A549 (cell line): Measurements from ENCODE around the gene SULT1B1. TPM values are rescaled to one million over a fixed set of nuclear protein-coding genes. Genes with fewer than 3 reads are reported as not detected.

Experiments used
- ATAC-seq, 2 experiments: fragments of 200-7000 bp in 1 of 2; fragments of >200 bp in 1 of 2; cut with Nextera tagmentation in 1 of 2; cut with Tn5 transposase in 1 of 2; 3 replicates each; pipeline versions ENCODE4 v1.8.0 to v1.9.1; 2018 to 2020; ENCODE audit warnings: mild to moderate bottlenecking in 1 of 2, moderate library complexity in 1 of 2
- CTCF ChIA-PET: fragments of 300-600 bp; sonication (Branson Sonifier 250); formaldehyde crosslinking; extraction: SDS; loops from one replicate; lab custom pipeline; 2021; ENCODE audit warnings: antibody characterized with exemption, inconsistent platforms; lab: Yijun Ruan, JAX
- POLR2A ChIA-PET: fragments of 350-600 bp; formaldehyde crosslinking; extraction: SDS; loops from one replicate; lab custom pipeline; 2021; ENCODE audit warnings: antibody characterized with exemption, inconsistent platforms; lab: Yijun Ruan, JAX
- DNase-seq, 2 experiments: peaks; one replicate each; pipeline versions ENCODE4 v3.0.0 to v3.0.0-alpha.2; 2011 to 2016; ENCODE audit warnings: low read depth in 1 of 2, low spot score in 1 of 2
- FAIRE-seq: peaks from 2 replicates; lab custom pipeline; 2011; peaks lifted over from hg19 to GRCh38; lab: Jason Lieb, UNC
- H3K27ac ChIP-seq, 2 experiments: fragments of >200 bp; sonication (Bioruptor Twin); formaldehyde crosslinking; 3 replicates each; pipeline ENCODE4 v1.5.1; 2016 to 2017
- H3K4me1 ChIP-seq: fragments of >200 bp; sonication (Bioruptor Twin); formaldehyde crosslinking; 3 replicates; pipeline ENCODE4 v1.6.1; 2016
- H3K4me2 ChIP-seq: fragments of >200 bp; sonication (Bioruptor Twin); formaldehyde crosslinking; 3 replicates; pipeline ENCODE4 v1.6.1; 2016
- H3K4me3 ChIP-seq: fragments of >200 bp; sonication (Bioruptor Twin); formaldehyde crosslinking; 3 replicates; pipeline ENCODE4 v1.5.1; 2016
- H3K9me3 ChIP-seq: fragments of >200 bp; sonication (Bioruptor Twin); formaldehyde crosslinking; 3 replicates; pipeline ENCODE4 v1.6.1; 2016
- BCL3 ChIP-seq: fragments of >200 bp; sonication (Bioruptor Twin); formaldehyde crosslinking; IDR thresholded peaks from 3 replicates; pipeline ENCODE4 v1.6.1; 2016
- CBX8 ChIP-seq: fragments of 200-600 bp; sonication (generic); IDR thresholded peaks from 2 replicates; pipeline ENCODE4 v1.6.1; 2016
- CEBPB ChIP-seq, 2 experiments: fragments of >200 bp in 1 of 2; sonication (Bioruptor Twin) in 1 of 2; formaldehyde crosslinking in 1 of 2; IDR thresholded peaks; 2 replicates each; pipeline ENCODE4 v1.6.1; 2012 to 2016
- CHD4 ChIP-seq: fragments of 200-600 bp; sonication (generic); IDR thresholded peaks from 2 replicates; pipeline ENCODE4 v1.6.1; 2016; ENCODE audit warnings: antibody characterized with exemption, mild to moderate bottlenecking, borderline replicate concordance
- EHF ChIP-seq: fragments of 250-450 bp; sonication (Bioruptor Pico); IDR thresholded peaks from 2 replicates; pipeline ENCODE4 v1.5.0; 2020; ENCODE audit warnings: mild to moderate bottlenecking
- EP300 ChIP-seq, 2 experiments: fragments of >200 bp; sonication (Bioruptor Twin); formaldehyde crosslinking; IDR thresholded peaks; 2 replicates in 1 of 2; 3 replicates in 1 of 2; pipeline ENCODE4 v1.6.1; 2016 to 2017
- ESRRA ChIP-seq: fragments of 150-350 bp; IDR thresholded peaks from 2 replicates; pipeline ENCODE4 v1.6.1; 2014; ENCODE audit warnings: mild to moderate bottlenecking, low read length, borderline replicate concordance
- FOSB ChIP-seq: fragments of 250-450 bp; sonication (Bioruptor Pico); IDR thresholded peaks from 2 replicates; pipeline ENCODE4 v1.5.0; 2020; ENCODE audit warnings: mild to moderate bottlenecking, moderate library complexity
- FOSL2 ChIP-seq, 2 experiments: fragments of 450-650 bp in 1 of 2; fragments of >200 bp in 1 of 2; sonication (Bioruptor Twin) in 1 of 2; formaldehyde crosslinking; IDR thresholded peaks; 2 replicates each; pipeline versions ENCODE4 v1.5.0 to v1.6.1; 2016 to 2020; ENCODE audit warnings: mild to moderate bottlenecking in 1 of 2, moderate library complexity in 1 of 2
- FOXS1 ChIP-seq: fragments of 250-450 bp; sonication (Bioruptor Pico); IDR thresholded peaks from 2 replicates; pipeline ENCODE4 v1.5.0; 2020; ENCODE audit warnings: mild to moderate bottlenecking, moderate library complexity
- HDAC2 ChIP-seq: fragments of 200-600 bp; sonication (generic); IDR thresholded peaks from 2 replicates; pipeline ENCODE4 v1.6.1; 2016
- HOXA7 ChIP-seq: fragments of 250-450 bp; sonication (Bioruptor Pico); IDR thresholded peaks from 2 replicates; pipeline ENCODE4 v1.5.0; 2020; ENCODE audit warnings: mild to moderate bottlenecking, moderate library complexity
- HOXB5 ChIP-seq: fragments of 250-450 bp; sonication (Bioruptor Pico); IDR thresholded peaks from 2 replicates; pipeline ENCODE4 v1.5.0; 2020; ENCODE audit warnings: mild to moderate bottlenecking, moderate library complexity
- KDM5A ChIP-seq: fragments of 200-600 bp; sonication (generic); IDR thresholded peaks from 2 replicates; pipeline ENCODE4 v1.6.1; 2016; ENCODE audit warnings: antibody characterized with exemption, mild to moderate bottlenecking
- MAFK ChIP-seq: fragments of 450-650 bp; IDR thresholded peaks from 2 replicates; pipeline ENCODE4 v1.6.1; 2014; ENCODE audit not compliant: partially characterized antibody
- MAX ChIP-seq: IDR thresholded peaks from 2 replicates; pipeline ENCODE4 v1.6.1; 2012
- MAZ ChIP-seq: fragments of 150-350 bp; IDR thresholded peaks from 2 replicates; pipeline ENCODE4 v1.6.1; 2014; ENCODE audit warnings: antibody characterized with exemption, low read depth, low read length, borderline replicate concordance
- MYC ChIP-seq: IDR thresholded peaks from 2 replicates; pipeline ENCODE4 v1.6.1; 2012; ENCODE audit warnings: mild to moderate bottlenecking, inconsistent platforms, low read length, improper control_type of control experiment, borderline replicate concordance
- NR3C1 ChIP-seq: fragments of >200 bp; sonication (Bioruptor Twin); formaldehyde crosslinking; IDR thresholded peaks from 3 replicates; pipeline ENCODE4 v1.6.1; 2017
- POLR2AphosphoS2 ChIP-seq: conservative IDR thresholded peaks from 2 replicates; pipeline ENCODE4 v1.6.1; 2012; ENCODE audit warnings: low read length, improper control_type of control experiment, inconsistent platforms
- RARB ChIP-seq: fragments of 250-450 bp; sonication (Bioruptor Pico); IDR thresholded peaks from 2 replicates; pipeline ENCODE4 v1.8.0; 2021; ENCODE audit warnings: mild to moderate bottlenecking, moderate library complexity
- RNF2 ChIP-seq: fragments of 200-600 bp; sonication (generic); IDR thresholded peaks from 2 replicates; pipeline ENCODE4 v1.6.1; 2016; ENCODE audit warnings: low read depth, mild to moderate bottlenecking, antibody characterized with exemption, moderate library complexity, borderline replicate concordance
- TFCP2L1 ChIP-seq: fragments of 250-450 bp; sonication (Bioruptor Pico); IDR thresholded peaks from 2 replicates; pipeline ENCODE4 v1.5.0; 2021; ENCODE audit warnings: mild to moderate bottlenecking
- ZFP36 ChIP-seq: fragments of 450-650 bp; IDR thresholded peaks from 2 replicates; pipeline ENCODE4 v1.6.1; 2014; ENCODE audit warnings: borderline replicate concordance; ENCODE audit not compliant: partially characterized antibody
- ZSCAN20 ChIP-seq: fragments of 250-450 bp; sonication (Bioruptor Pico); IDR thresholded peaks from 2 replicates; pipeline ENCODE4 v1.8.0; 2022; ENCODE audit warnings: mild to moderate bottlenecking, moderate library complexity
- WGBS: methylation state at CpG from one replicate; pipeline ENCODE4 v1.1.6; 2017; ENCODE audit errors: missing lambda C conversion rate; 5-methylcytosine and 5-hydroxymethylcytosine counted together
- polyA plus RNA-seq, 4 experiments: library from polyadenylated mRNA; depleted of rRNA in 3 of 4; stranded (reverse); fragments of >200 nt; fragmentation: RNase III in 1 of 4; extraction: RNeasy Plus Mini Kit Qiagen cat#74134 plus additional on column Dnase treatment in 1 of 4; gene quantifications; 2 replicates in 3 of 4; 3 replicates in 1 of 4; pipeline ENCODE4 v1.2.3, GENCODE V29; 2011 to 2017
- TF ChIP-seq, protein P1 (sequence below): fragments of 250-450 bp; sonication (Bioruptor Pico); IDR thresholded peaks from 2 replicates; pipeline ENCODE4 v1.5.0; 2020; ENCODE audit warnings: low read depth, mild to moderate bottlenecking, moderate library complexity
- TF ChIP-seq, protein P2 (sequence below): fragments of 250-450 bp; sonication (Bioruptor Pico); IDR thresholded peaks from 2 replicates; pipeline ENCODE4 v1.5.0; 2021; ENCODE audit warnings: mild to moderate bottlenecking, moderate library complexity, borderline replicate concordance
- TF ChIP-seq, protein P3 (sequence below): fragments of >200 bp; sonication (Bioruptor Twin); formaldehyde crosslinking; IDR thresholded peaks from 2 replicates; pipeline ENCODE4 v1.6.1; 2016

The SULT1B1 gene
- polyA plus RNA-seq, 2 of the 4 experiments (the other 2 are of a cell fraction), result 0.01 to 0.13 TPM

DNA sequence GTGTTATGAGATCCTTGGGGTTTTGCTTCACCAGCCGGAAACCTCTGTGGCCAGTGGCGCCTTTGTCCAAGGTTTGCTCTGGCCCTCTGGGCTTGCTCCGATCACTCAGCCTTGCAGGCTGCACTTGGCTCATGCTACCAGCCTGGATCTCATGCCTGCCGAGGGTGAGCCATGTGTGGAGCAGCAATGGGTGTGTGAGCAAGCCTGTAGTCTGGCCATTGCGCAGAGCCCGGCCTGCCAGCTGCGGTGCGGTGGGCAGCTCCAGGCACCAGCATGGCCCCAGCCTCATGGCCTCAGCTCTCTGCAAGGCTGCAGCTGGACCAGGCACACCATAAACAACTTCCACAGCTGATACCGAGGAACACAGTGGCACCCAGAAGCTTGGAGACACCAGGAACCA, 17.8 kb downstream of the SULT1B1 start:
- Histone ChIP-seq H3K4me1 (no peaks in the 10 kb centered on the region), H3K4me2 (no peak overlapping the region), H3K27ac (no peak overlapping the region), H3K9me3 (no peaks in the 10 kb centered on the region), H3K4me3 (no peak overlapping the region)
- DNase-seq, result no peak
- no peak for ATAC-seq
- ChIA-PET POLR2A (no interaction called here), CTCF (no interaction called here)
- no peak for FAIRE-seq
- TF ChIP-seq EHF, result no peak
- TF ChIP-seq MAFK, result no peak
- no peak for TF ChIP-seq BCL3
- TF ChIP-seq EP300 (IDR thresholded peaks at IDR 0.05), result no peak
- no peak for TF ChIP-seq CBX8
- TF ChIP-seq MYC, result no peak
- no peak for TF ChIP-seq FOSB (CRISPR knock-in tag)
- no peak for TF ChIP-seq ZFP36
- TF ChIP-seq CHD4, result no peak
- no peak for TF ChIP-seq ESRRA
- no peak for TF ChIP-seq HOXA7
- TF ChIP-seq RARB (CRISPR knock-in tag), result no peak
- TF ChIP-seq RNF2, result no peak
- TF ChIP-seq CEBPB (IDR thresholded peaks at IDR 0.05), result no peak
- TF ChIP-seq, protein P1, sequence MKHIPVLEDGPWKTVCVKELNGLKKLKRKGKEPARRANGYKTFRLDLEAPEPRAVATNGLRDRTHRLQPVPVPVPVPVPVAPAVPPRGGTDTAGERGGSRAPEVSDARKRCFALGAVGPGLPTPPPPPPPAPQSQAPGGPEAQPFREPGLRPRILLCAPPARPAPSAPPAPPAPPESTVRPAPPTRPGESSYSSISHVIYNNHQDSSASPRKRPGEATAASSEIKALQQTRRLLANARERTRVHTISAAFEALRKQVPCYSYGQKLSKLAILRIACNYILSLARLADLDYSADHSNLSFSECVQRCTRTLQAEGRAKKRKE (CRISPR knock-in tag), result no peak
- WGBS, result 87% methylated on average over 3 of the region's 9 CpGs

GRCh38 chr4:69738872-69739271, 21.5 kb downstream of the SULT1B1 start:
- ATAC-seq, result no peak

More at GRCh38 chr4:69738872-69739271, 21.5 kb downstream of the SULT1B1 start:
- DNase-seq (no peak), FAIRE-seq (no peak)
- Histone ChIP-seq H3K4me2 (no peak overlapping the region), H3K4me1 (no peaks in the 10 kb centered on the region), H3K4me3 (no peak overlapping the region), H3K9me3 (no peaks in the 10 kb centered on the region), H3K27ac (no peak overlapping the region)
- CTCF ChIA-PET, result no interaction called here
- TF ChIP-seq KDM5A, result no peak
- TF ChIP-seq HDAC2, result no peak
- TF ChIP-seq RARB (CRISPR knock-in tag), result no peak
- TF ChIP-seq MAZ, result no peak
- no peak for TF ChIP-seq ZSCAN20 (CRISPR knock-in tag)
- TF ChIP-seq NR3C1, result no peak
- TF ChIP-seq, protein P2, sequence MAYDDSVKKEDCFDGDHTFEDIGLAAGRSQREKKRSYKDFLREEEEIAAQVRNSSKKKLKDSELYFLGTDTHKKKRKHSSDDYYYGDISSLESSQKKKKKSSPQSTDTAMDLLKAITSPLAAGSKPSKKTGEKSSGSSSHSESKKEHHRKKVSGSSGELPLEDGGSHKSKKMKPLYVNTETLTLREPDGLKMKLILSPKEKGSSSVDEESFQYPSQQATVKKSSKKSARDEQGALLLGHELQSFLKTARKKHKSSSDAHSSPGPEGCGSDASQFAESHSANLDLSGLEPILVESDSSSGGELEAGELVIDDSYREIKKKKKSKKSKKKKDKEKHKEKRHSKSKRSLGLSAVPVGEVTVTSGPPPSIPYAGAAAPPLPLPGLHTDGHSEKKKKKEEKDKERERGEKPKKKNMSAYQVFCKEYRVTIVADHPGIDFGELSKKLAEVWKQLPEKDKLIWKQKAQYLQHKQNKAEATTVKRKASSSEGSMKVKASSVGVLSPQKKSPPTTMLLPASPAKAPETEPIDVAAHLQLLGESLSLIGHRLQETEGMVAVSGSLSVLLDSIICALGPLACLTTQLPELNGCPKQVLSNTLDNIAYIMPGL (CRISPR knock-in tag), result no peak
- no peak for TF ChIP-seq TFCP2L1 (CRISPR knock-in tag)
- TF ChIP-seq FOSL2 (IDR thresholded peaks at IDR 0.05), result no peak
- TF ChIP-seq FOSL2 (CRISPR knock-in tag; IDR thresholded peaks at IDR 0.05), result no peak
- TF ChIP-seq, protein P3, sequence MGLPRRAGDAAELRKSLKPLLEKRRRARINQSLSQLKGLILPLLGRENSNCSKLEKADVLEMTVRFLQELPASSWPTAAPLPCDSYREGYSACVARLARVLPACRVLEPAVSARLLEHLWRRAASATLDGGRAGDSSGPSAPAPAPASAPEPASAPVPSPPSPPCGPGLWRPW, result no peak
- TF ChIP-seq CEBPB (IDR thresholded peaks at IDR 0.05), result no peak
- no peak for TF ChIP-seq EHF
- TF ChIP-seq MAX, result no peak
- no peak for TF ChIP-seq CBX8
- no peak for TF ChIP-seq HOXA7
- no peak for TF ChIP-seq HOXB5 (CRISPR knock-in tag)
- TF ChIP-seq MYC, result no peak
- TF ChIP-seq BCL3, result no peak
- TF ChIP-seq POLR2AphosphoS2, result no peak
- no peak for TF ChIP-seq FOXS1 (CRISPR knock-in tag)
- POLR2A ChIA-PET, result no interaction called here
- WGBS, result 0% methylated on average over 1 of the region's 1 CpG
